ENCODE measurements around the gene SMC3.

DNA sequence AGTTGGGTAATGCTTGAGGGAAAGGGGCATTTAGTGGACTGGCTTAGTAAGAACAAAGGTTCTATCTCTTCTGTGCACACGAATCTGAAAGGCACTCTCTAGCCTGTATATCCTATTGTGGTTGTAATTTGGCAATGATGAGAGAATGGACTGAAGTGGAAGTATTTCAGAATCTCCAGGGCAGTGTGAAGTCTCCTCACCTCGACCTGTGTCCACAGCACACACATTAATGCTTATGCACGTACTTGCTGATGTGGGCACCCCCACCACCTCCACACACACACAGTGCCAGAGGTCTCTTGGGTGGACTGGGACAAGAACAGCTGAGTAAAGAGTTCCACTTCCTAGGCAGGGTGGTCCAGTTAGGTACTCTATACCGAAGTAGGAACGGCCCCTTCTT is 6.9 kb downstream of the SMC3 start:
- TF ChIP-seq ZNF674 (CRISPR knock-in tag; IDR thresholded peaks at IDR 0.05; ENCODE audit: low read depth), result no peak
- TF ChIP-seq, protein P1, sequence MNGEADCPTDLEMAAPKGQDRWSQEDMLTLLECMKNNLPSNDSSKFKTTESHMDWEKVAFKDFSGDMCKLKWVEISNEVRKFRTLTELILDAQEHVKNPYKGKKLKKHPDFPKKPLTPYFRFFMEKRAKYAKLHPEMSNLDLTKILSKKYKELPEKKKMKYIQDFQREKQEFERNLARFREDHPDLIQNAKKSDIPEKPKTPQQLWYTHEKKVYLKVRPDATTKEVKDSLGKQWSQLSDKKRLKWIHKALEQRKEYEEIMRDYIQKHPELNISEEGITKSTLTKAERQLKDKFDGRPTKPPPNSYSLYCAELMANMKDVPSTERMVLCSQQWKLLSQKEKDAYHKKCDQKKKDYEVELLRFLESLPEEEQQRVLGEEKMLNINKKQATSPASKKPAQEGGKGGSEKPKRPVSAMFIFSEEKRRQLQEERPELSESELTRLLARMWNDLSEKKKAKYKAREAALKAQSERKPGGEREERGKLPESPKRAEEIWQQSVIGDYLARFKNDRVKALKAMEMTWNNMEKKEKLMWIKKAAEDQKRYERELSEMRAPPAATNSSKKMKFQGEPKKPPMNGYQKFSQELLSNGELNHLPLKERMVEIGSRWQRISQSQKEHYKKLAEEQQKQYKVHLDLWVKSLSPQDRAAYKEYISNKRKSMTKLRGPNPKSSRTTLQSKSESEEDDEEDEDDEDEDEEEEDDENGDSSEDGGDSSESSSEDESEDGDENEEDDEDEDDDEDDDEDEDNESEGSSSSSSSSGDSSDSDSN (CRISPR knock-in tag; IDR thresholded peaks at IDR 0.05), result no peak
- no peak for TF ChIP-seq NBN (conservative IDR thresholded peaks at IDR 0.05)
- TF ChIP-seq MXD4 (CRISPR knock-in tag; IDR thresholded peaks at IDR 0.05), result no peak
- TF ChIP-seq FOXP1 (IDR thresholded peaks at IDR 0.05), result no peak
- TF ChIP-seq FOXP1 (CRISPR knock-in tag; IDR thresholded peaks at IDR 0.05), result no peak
- TF ChIP-seq, protein P2, sequence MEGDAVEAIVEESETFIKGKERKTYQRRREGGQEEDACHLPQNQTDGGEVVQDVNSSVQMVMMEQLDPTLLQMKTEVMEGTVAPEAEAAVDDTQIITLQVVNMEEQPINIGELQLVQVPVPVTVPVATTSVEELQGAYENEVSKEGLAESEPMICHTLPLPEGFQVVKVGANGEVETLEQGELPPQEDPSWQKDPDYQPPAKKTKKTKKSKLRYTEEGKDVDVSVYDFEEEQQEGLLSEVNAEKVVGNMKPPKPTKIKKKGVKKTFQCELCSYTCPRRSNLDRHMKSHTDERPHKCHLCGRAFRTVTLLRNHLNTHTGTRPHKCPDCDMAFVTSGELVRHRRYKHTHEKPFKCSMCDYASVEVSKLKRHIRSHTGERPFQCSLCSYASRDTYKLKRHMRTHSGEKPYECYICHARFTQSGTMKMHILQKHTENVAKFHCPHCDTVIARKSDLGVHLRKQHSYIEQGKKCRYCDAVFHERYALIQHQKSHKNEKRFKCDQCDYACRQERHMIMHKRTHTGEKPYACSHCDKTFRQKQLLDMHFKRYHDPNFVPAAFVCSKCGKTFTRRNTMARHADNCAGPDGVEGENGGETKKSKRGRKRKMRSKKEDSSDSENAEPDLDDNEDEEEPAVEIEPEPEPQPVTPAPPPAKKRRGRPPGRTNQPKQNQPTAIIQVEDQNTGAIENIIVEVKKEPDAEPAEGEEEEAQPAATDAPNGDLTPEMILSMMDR (CRISPR knock-in tag; IDR thresholded peaks at IDR 0.05), result no peak
- no peak for TF ChIP-seq NKX3-1 (CRISPR knock-in tag; IDR thresholded peaks at IDR 0.05)
- TF ChIP-seq ZNF607 (CRISPR knock-in tag; IDR thresholded peaks at IDR 0.05; ENCODE audit: borderline replicate concordance), result no peak
